HG03025 (cell line): ENCODE data around the gene SNX24.

Source experiments
- ATAC-seq: cut with Tn5 transposase; IDR thresholded peaks from one replicate; pipeline ENCODE4 v1.9.1; 2021; ENCODE audit warnings: mild to moderate bottlenecking, moderate library complexity; ENCODE audit not compliant: unreplicated experiment, low FRiP score

The SNX24 gene

GRCh38 chr5:122999947-123000563 lies 154.6 kb downstream of the SNX24 start:
- ATAC-seq = peak; percentile 95

DNA sequence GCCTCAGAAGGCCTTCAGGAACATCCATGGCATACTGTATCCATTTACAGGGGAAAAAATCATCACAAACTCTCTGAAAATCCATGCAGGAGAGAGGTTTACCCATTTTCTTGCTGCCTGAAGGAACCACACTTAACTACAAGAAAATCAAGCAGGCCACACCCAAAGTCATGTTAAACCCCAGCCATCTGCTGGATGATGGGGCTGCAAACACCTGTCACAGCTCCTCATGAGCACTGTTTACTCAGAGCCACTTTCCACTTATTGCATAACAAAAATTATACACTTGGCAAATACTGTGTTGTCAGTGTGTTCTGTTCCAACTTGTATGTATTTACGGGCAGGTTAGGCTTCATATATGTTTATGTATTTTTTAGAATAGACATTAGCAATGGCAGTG lies 155.3 kb downstream of the SNX24 start:
- ATAC-seq = no peak

DNA sequence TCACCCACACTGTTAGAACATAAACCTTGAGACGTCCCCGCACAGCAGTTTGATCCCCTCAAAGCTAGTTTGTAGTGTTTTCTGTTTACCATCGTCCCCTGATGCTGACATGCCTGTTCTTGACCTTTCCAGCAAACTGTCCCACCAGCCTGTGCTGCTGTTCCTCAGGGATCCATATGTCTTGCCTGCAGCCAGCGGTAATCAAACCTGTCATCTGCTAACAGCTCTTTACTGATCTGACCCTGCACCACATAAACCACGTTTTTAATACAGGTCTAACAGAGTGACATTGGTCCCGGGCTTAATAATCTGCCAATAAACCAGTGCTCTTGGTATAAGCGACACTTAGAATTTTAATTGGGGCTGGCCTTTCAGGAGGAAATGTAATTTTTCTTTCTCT lies 156.4 kb downstream of the SNX24 start:
- ATAC-seq = no peak

DNA sequence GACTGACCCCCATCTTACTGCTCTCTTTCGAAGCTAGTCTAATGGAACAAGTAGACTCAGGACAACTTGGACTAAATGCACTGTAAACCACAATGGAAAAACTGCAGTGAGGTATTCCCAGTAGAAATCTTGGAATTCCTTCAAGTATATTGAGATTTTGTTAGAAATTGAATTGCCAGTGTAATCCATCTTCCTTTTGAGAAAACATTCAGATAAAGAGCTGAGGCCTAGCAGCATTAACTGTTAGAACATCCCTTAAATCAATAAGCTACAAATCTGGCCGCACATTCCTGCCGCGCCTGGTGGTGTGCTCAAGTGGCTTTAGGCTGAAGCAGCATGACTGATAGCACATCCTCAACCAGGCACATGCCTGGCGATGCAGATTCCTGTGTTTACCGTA lies 161.8 kb downstream of the SNX24 start:
- no peak for ATAC-seq

DNA sequence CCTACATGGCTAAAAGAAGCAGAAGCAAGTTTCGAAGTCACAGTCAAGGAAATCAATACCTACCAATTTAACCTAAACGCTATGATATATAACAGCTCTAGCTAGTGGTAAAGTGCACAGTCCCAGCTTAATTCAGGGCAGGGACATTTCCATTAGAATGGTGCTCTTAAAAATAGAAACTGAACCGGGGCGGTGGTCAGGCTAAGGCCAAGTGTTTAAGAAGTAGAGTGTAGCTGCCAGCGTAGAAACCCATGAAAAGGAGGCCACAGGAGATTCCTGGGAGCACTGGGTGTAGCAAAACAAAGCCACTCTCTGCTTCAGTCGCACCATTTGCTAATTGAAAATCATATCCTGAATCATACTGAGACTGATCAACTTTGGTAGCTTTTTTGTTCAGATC lies 162.3 kb downstream of the SNX24 start:
- no peak for ATAC-seq

DNA sequence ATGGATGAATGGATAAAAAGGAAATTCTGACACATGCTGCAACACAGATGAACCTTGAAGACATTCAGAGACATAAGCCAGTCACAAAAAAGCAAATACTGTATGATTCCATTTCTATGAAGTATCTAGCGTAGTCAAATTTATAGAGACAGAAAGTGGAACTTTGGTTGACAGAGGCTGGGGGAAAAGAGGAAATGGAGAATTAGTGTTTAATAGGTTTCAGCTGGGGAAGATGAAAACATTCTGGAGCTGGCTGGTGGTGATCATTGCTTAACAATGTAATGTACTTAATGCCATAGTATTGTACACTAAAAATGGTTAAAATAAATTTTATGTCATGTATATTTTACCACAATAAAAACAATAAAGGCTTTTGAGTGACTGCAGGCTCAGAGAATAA lies 166.9 kb downstream of the SNX24 start:
- ATAC-seq = no peak

DNA sequence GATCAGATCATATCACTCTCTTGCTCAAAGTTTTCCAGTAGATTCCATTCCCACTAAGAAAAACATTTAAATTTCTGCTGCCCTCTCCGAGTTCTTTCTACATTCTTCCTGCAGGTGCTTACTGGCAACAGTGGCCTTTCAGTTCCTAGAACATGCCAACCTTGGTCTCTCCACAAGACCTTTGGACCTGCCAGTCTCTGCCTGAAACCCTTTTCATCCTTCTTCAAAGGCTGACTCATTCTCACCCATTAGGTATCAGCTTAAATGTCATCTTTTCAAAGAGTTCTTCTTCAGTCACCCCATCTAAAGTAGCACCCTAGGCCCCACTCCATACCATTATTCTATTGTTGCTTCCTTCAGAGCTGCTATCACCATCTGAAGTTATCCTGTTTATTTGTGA lies 169.3 kb downstream of the SNX24 start:
- ATAC-seq = no peak

GRCh38 chr5:123028222-123028621 lies 182.8 kb downstream of the SNX24 start:
- ATAC-seq = no peak

DNA sequence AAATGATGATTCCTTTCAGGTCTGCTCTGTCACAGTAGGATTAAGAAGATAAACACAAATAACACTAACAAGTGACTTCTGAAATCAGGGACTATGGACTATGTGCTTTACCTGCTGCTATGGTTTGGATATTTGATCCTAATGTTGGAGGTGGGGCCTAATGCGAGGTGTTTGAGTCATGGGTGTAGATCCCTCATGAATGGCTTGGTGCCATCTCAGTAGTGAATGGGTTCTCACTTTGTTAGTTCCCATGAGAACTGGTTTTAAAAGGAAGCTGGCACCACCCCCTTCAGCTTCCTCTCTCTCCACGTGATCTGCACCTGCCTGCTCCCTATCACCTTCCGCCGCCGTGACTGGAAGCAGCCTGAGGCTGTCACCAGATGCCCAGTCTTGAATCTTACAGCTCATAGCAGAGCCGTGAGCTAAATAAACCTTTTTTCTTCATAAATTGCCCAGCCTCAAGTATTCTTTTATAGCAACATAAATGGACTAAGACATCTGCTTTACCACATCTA lies 187.8 kb downstream of the SNX24 start:
- ATAC-seq = no peak

- ATAC-seq = no peak
These were observed 190.0 kb downstream of the SNX24 start for GRCh38 chr5:123035360-123035917.

DNA sequence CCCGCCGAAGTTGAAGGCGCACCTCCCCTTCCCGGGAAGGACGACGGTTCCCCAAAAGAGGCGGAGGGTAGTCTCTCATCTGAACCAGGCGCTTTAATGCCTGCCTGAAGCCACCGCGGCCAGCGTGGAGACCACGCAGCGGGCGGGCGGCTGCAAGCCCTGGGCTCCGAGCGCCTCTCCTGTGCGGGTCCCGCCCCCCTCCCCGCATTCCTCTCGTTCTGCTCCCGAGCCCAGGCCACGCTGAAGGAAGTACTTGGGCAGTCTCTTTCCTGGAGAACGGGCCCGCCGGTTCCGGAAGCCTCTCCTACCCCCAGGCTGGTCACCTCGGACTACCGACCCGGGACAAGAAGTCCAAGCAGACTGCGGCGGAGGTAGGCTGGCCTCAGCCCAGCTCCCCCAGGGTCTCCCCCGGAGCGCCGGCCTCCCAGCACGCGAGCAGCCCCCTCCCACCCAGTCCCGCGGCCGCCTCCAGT lies 190.5 kb downstream of the SNX24 start:
- ATAC-seq = peak; percentile 9

- peak; percentile 54 for ATAC-seq
These were observed 191.1 kb downstream of the SNX24 start, which contains the start of gene PPIC for GRCh38 chr5:123036391-123037103. TSS of gene PPIC (minus strand) at chr5:123036725. CDS start at chr5:123036625, 100 bp downstream.

DNA sequence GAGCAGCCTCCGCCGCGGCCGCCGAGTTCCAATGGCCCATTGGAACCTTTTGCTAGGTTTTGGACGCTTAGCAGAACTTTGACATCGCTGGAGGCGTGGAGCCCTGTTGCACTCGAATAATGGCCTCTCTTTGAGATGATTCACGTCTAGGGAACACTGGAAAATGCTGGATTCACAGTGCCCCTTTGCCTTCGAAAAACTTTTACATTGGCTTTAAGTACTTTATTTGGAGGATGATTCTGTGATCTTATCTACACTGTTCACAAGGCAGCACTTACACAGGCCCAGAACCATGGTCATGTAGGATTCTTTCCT lies 191.6 kb downstream of the SNX24 start:
- ATAC-seq = no peak

- ATAC-seq = no peak
These were observed 194.3 kb downstream of the SNX24 start for GRCh38 chr5:123039673-123040072.

GRCh38 chr5:123044926-123045617 lies 199.7 kb downstream of the SNX24 start:
- ATAC-seq = no peak

GRCh38 chr5:123046222-123046621 lies 200.8 kb downstream of the SNX24 start:
- no peak for ATAC-seq

DNA sequence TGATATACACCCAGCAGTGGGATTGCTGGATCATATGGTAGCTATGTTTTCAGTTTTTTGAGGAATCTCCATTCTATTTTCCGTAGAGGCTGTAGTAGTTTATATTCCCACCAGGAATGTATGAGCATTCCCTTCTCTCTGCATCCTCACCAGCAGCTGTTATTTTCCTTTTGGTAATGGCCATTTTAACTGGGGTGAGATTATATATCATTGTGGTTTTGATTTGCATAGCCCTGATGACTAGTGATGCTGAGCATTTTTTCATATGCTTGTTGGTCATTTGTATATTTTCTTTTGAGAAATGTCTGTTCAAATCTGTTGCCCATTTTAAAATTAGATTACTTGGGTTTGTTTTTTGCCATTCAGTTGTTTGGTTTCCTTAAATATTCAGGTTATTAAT lies 202.3 kb downstream of the SNX24 start:
- no peak for ATAC-seq

- ATAC-seq = no peak
These were observed 205.8 kb downstream of the SNX24 start for GRCh38 chr5:123051206-123051605.
